LNCaP clone FGC (cell line): ENCODE measurements around the gene PRSS33.

Source experiments
- DNase-seq: peaks from one replicate; pipeline ENCODE4 v3.0.0-alpha.2; 2011; ENCODE audit warnings: low read depth
- H3K4me3 ChIP-seq: 2 replicates; pipeline ENCODE4 v1.5.1; 2011; ENCODE audit warnings: mild to moderate bottlenecking, low read depth, low read length, control low read depth
- CTCF ChIP-seq: IDR thresholded peaks from 2 replicates; pipeline ENCODE4 v1.5.1; 2012; ENCODE audit warnings: mild to moderate bottlenecking; ENCODE audit not compliant: control insufficient read depth, insufficient read depth; ENCODE audit errors: extremely low read depth

Gene PRSS33

DNA sequence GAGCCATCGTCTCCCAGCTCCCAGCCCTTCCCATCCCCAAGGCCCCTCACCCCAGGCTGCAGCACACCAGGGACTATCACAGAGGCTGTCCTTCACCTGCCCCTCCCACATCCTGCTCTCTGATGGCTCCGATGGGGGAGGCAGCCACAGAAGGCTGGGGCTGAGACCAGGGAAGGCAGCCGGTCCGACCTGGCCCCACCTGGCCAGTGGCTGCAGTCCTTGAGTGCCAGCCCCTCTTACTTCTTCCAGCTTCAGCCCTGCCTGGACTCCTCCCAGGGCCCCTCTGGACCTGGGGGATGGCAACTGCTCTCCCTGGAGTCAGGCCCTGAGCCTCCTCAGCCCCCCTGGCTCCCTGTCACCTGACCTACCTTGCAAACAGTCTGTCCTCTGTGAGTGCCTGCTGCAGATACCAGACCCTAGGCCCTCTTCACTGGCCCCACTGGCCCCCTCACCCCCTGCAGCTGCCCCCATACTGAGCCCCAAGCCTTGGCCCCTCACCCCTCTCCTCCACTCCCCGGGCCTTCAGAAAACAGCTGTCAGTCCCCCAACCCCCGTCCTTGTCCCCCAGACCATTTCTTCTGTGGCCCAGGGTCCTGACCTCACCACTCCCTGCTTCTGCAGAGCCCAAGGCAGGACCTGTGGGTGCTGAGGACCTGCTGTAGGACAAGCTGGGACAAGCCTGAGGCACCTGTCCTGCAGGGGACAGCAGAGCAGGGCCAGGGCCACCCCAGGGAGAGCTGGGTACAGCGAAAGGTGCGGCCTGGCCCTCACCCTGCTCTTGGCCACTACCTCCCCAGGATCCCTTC, 47.5 kb downstream of the PRSS33 start:
- DNase-seq: no peak
- H3K4me3 ChIP-seq: no peak overlapping the region
- no peak for TF ChIP-seq CTCF

GRCh38 chr16:2738615-2739014, 48.7 kb downstream of the PRSS33 start:
- H3K4me3 ChIP-seq: no peak overlapping the region
- DNase-seq: no peak
- no peak for TF ChIP-seq CTCF

- DNase-seq: no peak
- TF ChIP-seq CTCF: no peak
- no peak overlapping the region for H3K4me3 ChIP-seq
Measured at GRCh38 chr16:2737895-2738418, 49.4 kb downstream of the PRSS33 start.

DNA sequence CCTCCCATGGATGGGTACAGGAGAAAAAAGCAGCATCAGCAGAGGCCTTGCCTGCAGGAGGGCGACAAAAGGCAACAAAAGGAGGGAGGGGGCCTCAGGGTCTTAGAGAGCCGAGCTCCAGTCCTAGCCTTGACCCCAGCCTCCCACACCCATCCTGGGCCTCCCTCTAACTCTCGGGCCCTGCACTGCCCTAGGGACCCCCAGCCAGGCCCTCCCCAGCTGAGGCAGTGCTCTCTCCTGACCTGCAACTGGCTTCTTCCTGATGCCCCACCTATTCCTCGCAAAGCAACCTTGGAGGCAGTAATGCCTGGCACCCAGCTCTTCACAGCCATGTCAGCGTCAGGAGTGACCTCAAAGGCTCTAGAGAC, 50.1 kb downstream of the PRSS33 start:
- DNase-seq: no peak
- H3K4me3 ChIP-seq: no peak overlapping the region
- no peak for TF ChIP-seq CTCF

DNA sequence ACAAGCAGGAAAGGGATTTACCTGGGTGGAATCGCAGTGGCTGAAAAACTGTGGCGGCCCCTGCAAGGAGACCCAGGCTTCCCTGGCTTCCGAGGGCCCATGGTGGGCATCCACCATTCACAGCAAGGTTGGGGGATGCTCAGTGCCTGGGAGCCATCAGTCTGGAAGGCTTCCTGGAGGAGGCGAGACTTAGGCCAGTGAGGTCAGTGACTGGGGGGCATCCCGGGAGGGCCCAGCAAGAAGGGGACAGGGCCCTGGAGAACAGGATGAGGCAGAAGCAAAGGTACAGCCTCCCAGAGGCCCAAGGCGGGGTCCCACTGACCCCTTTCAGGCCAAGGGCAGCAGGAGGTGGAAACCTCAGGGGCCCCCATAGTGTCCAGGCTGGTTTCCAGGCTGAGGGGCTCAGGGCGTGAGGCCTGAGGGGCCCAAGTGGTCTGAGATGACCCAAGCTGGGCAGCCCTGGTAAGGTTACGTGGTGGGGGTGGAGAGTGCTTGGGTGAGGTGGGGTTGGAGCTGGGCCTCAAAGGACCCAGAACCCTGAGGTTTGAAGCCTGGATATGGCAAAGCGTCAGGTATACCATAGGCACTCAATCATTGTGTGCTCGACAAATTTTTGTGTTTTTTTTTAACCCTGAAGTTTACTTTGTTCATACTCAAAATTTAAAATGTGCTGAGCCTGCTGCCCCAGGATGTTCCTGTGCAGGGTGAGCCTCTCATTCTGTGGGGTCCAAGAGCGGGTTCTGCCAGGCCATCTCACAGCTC, 50.7 kb downstream of the PRSS33 start:
- no peak for TF ChIP-seq CTCF
- no peak for DNase-seq
- H3K4me3 ChIP-seq: no peak overlapping the region

DNA sequence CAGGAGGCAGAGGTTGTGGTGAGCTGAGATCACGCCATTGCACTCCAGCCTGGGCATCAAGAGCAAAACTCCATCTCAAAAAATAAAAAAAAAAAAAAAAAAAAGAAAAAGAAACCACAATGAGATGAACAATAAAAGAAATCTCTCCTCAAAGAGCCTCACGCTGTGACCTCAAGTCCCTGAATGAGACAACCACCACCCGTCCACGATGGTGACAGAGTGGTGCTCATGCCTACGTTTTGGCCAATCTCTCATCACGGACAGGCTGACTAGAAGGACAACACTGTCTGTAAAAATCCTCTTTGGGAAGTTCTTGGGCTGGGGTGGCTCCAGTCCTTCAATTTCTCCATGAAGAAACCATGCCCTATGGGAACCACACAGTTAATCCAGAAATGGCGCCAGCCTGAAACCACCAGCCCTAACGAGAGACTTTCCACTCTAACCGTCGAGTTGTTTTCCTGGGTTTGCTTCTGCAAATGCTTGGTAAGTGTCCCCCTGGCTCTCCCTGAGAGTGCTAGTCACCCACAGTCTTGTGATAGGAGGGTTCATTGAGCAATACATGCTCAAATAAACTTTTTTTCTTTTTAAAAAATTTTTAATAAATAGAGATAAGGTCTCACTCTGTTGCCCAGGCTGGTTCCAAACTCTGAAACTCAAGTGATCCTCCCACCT, 52.4 kb downstream of the PRSS33 start:
- no peak for TF ChIP-seq CTCF
- DNase-seq: no peak
- H3K4me3 ChIP-seq: no peak overlapping the region
